Lower leg skin (tissue), 3 donors: Measurements from ENCODE around the gene EFNA4.

Experiments
- CTCF ChIP-seq, 3 donors: fragments of 450-650 bp; IDR thresholded peaks; one replicate each; pipeline ENCODE4 v1.5.1; 2016; ENCODE audit warnings: antibody characterized with exemption in 3 of 3, mild to moderate bottlenecking in 3 of 3, moderate library complexity in 2 of 3
- POLR2A ChIP-seq, 2 donors: fragments of 450-650 bp; IDR thresholded peaks; one replicate each; pipeline ENCODE4 v1.6.1; 2016 to 2017; ENCODE audit warnings: antibody characterized with exemption in 2 of 2, mild to moderate bottlenecking in 1 of 2, moderate library complexity in 1 of 2

DNA sequence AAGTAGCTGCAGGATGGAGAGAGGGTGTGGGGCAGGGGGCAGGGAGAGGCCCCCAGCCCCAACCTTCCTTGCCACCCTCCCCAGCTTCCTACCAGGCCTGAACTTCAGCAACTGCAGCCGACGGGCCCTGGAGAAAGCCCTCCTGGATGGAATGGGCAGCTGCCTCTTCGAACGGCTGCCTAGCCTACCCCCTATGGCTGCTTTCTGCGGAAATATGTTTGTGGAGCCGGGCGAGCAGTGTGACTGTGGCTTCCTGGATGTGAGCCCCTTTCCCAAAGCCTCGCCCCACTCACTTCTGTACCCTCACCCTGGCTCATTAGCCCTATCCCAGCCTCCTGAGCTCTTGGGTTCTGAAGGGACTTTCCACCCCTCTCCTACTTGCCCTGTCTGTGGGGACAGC lies 6.4 kb upstream of the EFNA4 start:
- TF ChIP-seq POLR2A (IDR thresholded peaks at IDR 0.05): no peak
- TF ChIP-seq CTCF (IDR thresholded peaks at IDR 0.05): no peak
